ENCODE data around the gene SCGB1C2.
"Not testable (repeated sequence)": the region's sequence is repeated elsewhere in the genome, so short reads cannot be mapped to it uniquely, and the experiment has no call there.

SCGB1C2 gene

DNA sequence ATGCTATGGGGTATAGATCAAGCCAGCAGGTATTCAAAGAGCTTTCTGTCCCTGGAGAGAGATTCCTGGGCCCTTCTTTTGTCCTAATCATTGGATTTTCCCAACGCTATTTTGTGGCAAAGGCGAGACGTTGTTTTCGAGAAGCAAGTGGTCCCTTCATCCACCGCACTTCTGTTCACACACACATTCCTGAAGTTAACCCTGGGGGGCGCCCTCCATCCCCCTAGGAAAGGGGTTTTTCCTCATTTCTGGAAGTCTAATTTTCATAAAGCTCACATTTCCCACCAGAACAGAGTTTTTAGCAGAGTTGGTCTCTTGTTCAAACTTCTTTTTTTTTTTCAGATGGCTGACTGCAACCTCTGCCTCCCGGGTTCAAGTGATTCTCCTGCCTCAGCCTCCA is 11.9 kb downstream of the SCGB1C2 start:
- DNase-seq: no peak

DNA sequence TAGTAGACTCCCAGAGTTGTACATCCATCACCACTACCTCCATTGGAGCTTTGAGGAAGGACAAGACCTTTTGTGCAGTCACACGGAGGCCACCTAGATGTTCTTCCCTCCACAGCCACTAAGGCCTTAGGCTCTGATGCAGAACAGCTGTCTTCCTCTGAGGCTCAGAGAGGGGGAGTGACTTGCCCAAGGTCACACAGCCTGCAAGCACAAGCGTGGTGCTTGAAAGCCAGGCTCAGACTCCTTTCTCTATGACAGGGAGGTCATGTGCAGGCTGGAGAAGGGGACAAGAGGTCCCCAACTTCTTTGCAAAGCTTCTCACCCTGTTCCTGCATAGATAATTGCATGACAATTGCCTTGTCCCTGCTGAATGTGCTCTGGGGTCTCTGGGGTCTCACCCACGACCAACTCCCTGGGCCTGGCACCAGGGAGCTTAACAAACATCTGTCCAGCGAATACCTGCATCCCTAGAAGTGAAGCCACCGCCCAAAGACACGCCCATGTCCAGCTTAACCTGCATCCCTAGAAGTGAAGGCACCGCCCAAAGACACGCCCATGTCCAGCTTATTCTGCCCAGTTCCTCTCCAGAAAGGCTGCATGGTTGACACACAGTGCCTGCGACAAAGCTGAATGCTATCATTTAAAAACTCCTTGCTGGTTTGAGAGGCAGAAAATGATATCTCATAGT is 12.7 kb downstream of the SCGB1C2 start:
- no peak for DNase-seq

DNA sequence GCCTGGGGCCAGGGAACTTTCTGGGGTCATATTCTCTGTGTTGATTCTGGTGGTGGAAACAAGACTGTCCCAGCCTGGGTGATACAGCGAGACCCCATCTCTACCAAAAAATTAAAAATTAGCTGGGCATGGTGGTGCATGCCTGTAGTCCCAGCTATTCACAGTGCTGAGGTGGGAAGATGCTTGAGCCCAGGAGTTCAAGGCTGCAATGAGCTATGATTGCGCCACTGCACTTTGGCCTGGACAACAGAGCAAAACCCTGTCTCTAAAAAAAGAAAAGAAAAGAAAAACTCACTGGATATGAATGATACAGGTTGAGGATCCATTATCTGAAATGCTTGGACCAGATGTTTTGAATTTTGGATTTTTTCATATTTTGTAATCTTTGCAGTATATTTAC is 13.6 kb downstream of the SCGB1C2 start:
- DNase-seq: no peak

DNA sequence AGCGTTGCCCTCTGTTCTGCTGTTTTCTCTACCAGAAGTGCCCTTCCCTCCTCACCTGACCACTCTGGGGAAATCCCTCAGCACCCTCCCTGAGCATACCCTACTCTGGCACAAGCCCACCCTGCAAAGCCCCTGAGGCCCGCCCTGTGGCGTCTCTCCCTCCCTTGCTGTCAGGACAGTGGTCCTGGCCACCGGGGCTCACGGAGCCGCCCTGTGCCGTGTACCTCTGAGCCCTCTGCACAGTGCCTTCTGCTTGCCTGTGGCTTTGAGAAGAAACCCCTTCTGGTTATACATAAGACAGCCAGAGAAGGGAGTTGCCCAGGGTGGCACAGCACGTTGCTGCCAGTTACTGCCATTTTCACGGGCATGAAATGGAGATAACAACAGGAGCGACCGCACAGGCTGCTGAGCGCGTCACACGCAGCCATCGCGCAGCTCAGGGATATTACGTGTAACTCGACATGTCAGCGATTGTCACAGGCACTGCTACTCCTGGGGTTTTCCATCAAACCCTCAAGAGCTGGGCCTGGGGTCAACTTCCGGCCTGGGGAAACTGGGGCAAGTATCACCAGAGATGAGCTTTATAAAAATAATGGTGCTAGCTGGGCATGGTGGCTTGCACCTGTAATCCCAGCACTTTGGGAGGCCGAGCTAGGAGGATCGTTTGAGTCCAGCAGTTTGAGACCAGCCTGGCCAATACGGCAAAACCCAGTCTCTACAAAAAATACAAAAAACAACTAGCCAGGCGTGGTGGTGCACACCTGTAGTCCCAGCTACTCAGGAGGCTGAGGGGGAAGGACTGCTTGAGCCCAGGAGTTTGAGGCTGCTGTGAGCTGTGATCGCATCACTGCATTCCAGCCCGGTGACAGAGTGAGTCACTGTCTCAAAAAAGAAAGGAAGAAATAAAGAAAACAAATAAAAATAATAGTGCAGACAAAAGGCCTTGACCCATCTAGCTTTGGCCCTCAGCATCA is 14.8 kb downstream of the SCGB1C2 start:
- DNase-seq: no peak

DNA sequence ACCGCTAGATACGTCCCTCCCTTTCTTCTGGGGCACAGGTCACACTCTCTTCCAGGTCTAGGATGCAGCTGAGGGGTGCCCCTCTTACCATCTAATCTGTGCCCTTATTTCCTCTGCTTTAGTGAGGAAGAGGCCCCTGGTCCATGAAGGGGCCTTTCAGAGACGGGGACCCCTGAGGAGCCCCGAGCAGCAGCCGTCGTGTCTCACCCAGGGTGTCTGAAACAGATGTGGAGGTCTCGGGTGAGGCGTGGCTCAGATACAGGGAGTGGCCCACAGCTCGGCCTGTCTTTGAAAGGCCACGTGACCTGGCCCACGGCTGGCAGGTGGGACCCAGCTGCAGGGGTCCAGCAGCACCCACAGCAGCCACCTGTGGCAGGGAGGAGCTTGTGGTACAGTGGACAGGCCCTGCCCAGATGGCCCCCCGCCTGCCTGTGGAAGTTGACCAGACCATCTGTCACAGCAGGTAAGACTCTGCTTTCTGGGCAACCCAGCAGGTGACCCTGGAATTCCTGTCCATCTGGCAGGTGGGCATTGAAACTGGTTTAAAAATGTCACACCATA is 15.6 kb downstream of the SCGB1C2 start:
- DNase-seq: no peak

DNA sequence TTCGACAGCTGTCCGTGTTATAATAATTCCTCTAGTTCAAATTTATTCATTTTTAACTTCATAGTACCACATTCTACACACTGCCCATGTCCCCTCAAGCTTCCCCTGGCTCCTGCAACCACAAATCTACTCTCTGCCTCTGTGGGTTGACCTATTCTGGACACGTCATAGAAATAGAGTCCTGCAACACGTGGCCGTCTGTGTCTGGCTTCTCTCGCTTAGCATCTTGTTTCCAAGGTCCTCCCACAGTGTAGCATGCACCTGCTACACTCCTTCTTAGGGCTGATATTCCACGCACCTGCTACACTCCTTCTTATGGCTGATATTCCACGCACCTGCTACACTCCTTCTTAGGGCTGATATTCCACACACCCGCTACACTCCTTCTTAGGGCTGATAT is 16.5 kb downstream of the SCGB1C2 start:
- DNase-seq: no peak

DNA sequence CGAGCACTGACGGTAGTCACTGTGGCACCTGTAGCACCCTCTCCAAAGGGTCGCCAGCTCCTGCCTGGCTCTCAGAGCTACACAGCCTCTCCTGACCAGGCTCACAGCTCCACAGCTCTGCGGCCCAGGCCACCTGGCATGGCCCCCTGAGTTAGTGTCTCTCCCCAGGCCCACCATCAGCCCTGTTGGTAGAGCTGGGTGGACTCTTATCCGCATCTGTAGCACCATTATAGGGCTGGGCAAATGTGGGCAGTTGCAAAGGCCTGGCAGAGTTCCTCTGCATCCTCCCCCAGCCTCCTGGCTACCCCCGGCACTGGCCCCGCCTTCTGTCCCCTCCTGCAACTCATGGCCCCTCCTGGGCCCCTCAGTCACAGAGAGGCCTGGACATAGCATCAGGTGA is 18.2 kb downstream of the SCGB1C2 start:
- no peak for DNase-seq

DNA sequence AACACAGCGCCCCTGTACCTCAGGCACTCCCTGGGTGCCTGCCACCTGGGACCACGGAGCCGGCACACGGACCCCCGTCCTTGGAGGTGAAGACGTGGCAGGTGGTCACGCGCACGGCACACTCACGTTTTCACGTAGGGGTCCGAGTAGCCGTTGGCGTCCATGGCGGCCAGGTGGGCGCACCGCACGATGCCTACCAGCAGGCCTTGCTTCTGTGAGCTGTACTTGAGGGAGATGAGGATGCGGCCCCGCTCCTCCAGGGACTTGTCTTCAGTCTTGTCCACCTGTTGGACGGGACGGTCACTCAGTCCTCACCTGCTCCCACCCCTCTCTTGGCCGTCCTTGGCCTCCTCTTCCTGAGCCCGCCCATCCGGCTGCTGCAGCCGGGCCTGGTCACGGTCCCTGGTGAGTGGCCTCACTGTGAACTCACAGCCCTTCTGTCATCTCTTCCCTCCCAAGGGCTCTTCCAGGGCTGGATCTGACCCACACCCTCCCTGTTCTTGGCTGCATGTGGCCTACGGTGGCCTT is 18.8 kb downstream of the SCGB1C2 start:
- DNase-seq: no peak

DNA sequence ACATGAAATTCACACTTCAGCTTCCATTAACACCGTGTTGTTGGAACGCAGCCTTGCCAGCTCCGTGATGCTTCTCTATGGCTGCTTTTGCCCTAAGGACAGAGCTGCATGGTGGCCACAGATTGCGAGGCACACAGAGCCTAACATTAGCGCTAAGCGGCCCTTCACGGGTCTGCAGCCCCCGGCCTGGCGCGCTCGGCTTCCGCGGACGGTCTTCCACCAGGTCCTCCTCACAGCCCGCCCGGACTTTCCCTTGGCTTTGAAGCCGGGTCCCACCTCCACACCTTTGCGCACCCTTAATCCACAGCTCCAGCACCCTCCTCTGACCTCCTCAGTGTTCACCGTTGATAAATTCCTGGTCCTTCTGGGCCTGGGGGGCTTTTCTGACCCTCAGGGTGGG is 19.6 kb downstream of the SCGB1C2 start:
- DNase-seq: no peak

DNA sequence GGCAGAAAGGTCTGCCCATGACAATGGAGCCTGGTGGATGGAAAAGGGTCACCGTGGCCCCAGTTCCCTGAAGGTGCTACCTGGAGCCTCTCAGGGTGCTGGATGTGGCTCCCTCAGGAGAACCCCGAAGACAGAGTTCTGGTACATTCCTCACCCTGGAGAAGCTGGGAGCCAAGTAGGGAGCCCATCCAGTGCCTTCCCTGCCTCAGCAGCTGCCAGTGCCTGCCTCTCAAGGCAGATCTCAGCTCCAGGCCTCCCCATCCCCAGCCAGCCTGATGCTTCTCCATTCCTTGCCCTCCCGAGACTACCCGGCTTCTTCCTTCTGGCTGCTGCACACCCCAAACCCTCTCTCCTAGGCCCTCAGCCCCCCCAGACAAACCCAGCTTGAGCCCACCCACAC is 20.5 kb downstream of the SCGB1C2 start:
- no peak for DNase-seq

DNA sequence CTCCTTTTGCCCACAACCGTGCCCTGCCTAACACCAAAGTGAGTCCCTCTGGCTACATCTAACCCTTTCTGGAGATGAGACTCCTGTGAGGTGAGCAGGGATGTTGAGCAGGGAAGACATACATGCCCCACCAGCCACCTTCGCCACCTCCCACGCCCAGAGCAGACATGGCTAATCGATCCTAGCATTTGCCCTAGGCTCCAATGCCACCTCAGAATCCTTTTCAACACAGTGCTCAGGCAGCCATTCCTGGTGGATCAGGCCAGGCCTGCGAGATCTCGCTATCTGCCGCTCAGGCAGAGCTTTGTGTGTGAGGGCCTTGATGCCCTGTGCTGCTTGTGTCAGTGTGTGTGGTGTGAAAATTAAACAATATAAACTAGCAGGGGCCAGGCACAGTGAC is 21.0 kb downstream of the SCGB1C2 start:
- DNase-seq: no peak

DNA sequence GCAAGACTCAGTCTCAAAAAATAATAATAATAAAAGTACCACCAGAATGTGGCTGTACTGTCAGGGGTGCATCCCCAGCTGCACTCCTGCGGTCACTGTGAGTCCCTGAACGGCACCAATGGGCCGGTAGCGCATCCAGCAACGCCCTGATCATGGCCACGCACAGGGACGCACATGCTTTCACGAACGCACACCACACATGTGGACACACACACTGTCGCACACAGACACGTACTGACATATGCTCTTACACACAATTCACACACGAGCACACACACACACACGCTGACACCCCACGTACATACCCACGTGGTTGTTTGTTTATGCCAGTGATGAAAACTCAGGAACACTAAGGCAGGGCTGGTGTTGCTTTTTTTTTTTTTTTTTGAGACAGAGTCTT is 22.2 kb downstream of the SCGB1C2 start:
- no peak for DNase-seq

DNA sequence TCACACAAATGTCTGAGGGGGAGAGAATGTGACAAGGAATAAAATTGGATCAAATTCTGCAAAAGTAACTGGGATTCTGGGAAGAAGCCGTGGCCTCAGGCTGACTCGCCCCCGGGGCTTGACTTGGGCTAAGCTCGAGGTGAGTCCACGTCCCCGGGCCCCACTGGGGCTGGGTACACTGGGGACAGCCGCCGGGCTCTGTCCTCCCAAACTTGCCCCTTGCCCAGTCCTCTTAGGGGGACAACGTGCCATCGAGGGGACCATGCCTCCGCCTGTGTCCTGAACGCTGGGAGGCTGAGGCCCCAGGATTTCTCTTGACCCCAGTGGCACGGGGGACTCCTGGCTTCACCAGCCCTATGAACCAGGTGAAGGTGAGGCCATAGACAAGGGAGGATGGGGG is 23.0 kb downstream of the SCGB1C2 start:
- no peak for DNase-seq

DNA sequence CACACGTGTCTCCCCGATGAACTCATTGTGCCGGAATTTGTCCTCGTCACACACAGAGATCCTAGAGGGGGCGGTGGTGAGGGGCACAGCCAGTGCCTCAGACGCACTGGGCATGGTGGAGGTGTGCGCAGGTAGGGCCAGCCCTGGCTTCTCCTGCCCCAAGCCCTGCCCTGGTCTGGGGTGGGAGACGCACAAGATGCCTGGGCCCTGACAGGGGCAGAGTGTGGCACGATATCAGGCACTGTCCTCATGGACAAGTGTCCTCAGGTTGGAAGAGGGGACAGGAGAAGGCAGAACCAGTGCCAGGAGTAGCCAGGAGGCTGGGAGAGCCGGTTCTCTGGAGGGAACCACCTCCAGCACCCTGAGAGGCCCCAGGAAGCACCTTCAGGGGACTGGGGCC is 24.1 kb downstream of the SCGB1C2 start:
- DNase-seq: no peak

DNA sequence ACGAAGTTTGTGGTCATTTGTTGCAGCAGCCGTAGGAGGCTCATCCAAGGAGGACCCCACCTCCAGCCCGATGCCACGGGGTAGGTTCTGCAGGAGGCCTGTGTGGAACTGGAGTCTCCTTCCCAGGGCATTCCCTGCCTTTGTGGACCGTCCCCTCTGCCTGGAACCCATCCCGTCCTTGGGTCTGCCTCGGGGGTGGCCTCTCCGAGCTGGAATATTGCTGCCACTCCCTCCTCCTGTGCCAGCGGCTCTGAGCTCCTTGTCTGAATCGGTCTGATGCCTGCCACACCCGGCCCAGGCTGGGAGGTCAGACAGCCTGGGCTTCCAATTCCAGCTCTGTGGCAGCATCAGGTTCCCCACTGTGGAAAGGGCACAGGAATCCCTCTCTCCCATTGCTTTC is 25.3 kb downstream of the SCGB1C2 start:
- DNase-seq: no peak

DNA sequence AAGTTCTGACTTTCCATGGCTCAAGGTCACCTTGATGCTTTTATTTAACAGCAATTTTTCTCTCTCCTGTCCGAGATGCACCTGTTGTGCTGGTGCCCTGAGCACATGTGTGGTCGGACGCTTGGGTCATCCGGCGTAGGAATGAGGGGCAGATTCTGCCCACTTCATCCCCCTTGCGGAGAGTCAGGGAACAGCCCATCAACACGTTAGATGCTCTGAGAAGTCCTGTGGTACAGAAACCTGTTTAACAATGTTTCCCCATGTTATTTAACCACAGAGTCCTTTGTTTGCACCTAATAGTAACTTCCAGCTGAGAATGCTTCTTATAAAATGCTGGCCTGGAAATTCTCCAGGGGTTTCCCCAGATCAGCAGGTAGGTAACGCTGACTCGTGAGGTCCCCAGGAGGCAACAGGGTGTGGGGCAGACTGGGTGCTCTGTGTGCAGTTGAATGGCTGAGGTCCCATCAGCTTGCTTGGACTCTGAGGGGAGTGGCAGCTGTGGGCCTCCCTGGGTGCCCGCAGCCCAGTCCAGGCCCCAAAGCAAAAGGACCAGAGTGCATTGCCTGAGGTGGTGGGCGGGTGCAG is 26.2 kb downstream of the SCGB1C2 start:
- DNase-seq: no peak

DNA sequence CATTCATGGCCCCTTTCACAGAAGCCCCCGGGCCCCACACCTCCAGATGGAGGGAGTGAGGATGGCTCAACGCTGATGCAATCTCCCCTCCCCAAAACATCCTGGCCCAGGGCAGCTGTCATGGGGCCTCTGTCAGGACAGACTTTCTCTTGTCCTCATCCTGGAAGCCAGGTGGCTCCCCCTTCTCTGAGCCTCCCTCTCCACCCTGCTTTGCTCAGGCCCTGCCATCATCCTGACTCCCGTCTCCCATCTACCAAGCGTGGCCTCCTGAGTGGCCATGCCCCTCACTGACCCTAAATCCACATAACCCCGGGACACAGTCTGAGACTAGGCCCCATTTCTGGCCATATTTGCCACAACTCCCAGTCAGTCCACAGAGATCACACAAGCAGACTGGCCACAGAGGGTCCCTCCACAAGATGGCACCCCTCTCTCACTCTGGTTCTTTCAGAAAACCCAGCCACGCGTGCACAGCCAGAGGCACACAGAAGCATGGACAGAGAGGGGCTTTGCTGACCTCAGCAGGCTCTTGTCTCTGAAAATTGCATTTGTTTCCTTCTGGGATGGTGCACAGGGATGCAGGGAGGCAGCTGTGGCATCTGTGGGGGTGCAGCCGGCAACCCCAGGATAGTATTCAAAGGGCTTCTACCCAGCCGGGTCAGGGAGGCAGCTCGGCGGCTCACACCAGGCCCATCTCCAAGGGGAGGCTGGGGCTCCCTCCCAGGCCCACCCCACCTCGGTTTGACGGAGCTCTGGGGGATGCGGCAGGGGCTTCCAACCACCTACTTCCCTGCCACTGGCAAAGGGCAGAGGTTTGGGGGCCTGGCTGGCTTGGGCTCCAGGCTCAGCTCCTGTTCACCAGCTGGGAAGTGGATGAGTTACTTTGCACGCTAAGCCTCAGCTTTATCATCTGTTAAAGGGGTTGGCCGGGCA is 27.2 kb downstream of the SCGB1C2 start:
- peak; percentile 58 to 71 for DNase-seq

DNA sequence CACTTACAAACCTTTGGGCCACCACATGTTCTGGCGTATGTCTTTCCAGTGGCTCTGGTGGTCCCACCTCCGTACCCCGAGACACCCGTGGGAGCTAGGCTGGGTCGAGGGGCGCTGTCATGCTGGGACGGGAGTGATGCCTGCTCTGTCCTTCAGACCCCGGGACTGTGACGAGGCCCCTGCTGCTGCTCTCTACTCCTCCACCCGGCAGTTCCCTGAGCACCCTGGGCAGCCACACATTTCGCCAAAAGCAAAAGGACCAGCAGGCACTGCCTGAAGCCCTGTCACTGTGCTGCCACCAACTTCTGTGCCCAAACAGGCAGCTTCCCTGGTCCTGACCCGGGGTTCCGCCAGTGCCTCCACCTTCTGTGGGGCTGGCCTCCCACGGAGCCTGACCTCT is 28.6 kb downstream of the SCGB1C2 start:
- DNase-seq: no peak

DNA sequence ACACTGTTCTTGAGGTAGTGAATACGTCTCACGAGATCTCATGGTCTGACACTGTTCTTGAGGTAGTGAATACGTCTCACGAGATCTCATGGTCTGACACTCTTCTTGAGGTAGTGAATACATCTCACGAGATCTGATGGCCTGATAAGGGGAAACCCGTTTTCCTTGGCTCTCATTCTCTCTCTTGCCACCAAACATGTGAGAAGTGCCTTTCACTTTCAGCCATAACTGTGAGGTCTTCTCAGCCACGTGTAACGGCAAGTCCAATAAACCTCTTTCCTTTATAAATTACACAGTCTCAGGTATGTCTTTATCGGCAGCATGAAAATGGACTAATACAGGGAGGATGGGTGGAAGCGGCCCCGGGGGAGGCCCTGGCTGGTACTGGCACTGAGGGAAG is 31.2 kb downstream of the SCGB1C2 start:
- DNase-seq: not testable (repeated sequence)

DNA sequence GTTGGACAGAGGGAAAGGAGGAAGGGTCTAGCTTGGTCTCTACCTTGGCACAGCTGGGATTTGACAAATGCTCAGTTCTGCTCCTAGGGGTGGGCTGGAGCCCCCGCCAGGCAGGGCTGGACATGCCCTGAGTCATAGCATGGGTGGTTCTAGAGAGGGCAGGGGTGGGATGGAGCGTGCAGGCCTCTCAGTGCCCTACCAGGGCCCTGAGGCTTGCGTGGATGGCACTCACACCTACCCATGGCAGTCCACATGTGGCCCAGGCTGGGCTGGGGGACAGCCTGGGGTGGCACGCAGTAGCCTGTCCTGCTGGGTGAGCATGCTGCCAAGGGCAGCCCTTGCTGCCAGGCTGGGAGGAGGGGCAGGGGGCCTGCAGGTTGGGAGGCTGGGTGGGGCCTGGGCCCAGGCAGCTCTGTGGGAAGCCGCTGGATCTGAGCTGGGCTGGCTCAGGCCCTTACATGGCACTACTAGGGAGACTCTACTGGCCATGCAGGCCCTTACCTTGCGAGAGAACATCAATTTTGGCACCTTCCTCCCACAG is 32.8 kb downstream of the SCGB1C2 start:
- no peak for DNase-seq

DNA sequence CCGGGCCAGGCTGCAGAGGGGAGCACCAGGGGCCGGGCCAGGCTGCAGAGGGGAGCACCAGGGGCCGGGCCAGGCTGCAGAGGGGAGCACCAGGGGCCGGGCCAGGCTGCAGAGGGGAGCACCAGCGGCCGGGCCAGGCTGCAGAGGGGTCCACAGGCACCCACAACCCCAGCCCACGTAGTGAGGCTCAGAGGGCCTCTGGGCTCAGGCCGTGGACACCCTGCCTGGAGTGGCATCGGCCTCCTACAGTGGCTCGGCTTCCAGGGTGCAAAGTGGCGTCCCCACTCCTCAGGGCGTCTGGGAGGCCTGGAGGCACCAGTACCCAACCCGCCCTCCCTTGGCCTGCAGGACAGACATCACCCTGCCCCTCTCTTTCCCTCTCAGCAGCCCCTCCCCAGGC is 34.5 kb downstream of the SCGB1C2 start:
- no peak for DNase-seq

DNA sequence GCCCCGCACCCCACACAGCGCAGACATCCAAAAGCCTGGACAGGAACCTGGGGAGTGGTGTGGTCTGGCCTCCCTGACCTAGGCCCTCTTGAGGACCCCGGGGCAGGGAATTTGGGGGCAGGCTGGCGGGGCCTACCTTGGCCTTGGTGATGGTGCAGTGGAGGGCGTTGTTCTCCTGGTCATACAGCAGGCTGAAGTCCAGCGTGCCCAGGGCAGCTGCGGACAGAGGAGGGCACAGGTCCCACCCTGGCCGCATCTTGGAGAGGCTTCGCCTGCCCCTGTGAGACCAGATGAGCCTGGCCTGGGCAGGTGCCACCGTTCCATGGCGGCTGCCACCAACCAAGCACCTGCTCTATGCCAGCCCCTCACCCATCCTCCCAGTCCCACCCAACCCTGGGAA is 35.0 kb downstream of the SCGB1C2 start:
- DNase-seq: no peak
